ENCODE results near the gene WDR73.

- TF ChIP-seq CTCF (IDR thresholded peaks at IDR 0.05) (no peak), POLR2A (IDR thresholded peaks at IDR 0.05) (no peak)
Measured at GRCh38 chr15:84666373-84666772, 12.3 kb upstream of the WDR73 start.

All from uterus (tissue), 2 donors.